ENCODE results near the gene SHC3. TPM values are rescaled to one million over a fixed set of nuclear protein-coding genes. Genes with fewer than 3 reads are reported as not detected.

The SHC3 gene
- total RNA-seq, 1 donor, result 11.7 TPM

DNA sequence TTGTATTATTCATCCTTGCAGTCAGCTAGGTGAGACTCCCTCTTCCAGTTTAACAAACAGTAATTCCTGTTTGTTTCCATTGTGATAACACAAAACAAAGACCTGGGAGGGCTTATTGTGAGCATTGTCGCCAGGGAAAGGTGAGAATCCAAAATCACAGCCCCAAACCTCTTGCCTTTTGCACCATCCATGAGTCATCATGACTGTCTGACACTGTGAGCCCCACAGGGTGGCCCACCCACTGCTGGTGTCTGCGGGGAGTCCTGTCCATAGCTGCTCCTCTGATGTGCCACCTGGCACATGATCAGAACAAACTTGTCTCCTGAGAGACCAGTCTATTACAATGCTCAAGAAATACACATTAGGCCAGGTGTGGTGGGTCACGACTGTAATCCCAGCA, 221.1 kb downstream of the SHC3 start:
- no peak overlapping the region for H3K4me3 ChIP-seq (ENCODE audit: low read depth, low read length)
- TF ChIP-seq CTCF (IDR thresholded peaks at IDR 0.05; ENCODE audit: insufficient read depth, low read depth, low read length), result no peak
- no peak for DNase-seq (ENCODE audit: low read depth)

Other genes starting within 250 kb of the SHC3 start
- gene S1PR3, start 187.3 kb downstream of the SHC3 start, total RNA-seq, result 102 and 279 TPM in 2 replicates
- 78.0 and 228 TPM in 2 replicates for gene CKS2, start 132.4 kb upstream of the SHC3 start, total RNA-seq
- 23.3 and 27.4 TPM in 2 replicates for gene SECISBP2, start 139.7 kb upstream of the SHC3 start, total RNA-seq